ENCODE results near the gene AGBL1. TPM values are rescaled to one million over a fixed set of nuclear protein-coding genes. Genes with fewer than 3 reads are reported as not detected.

The AGBL1 gene
- total RNA-seq, 2 donors from 2014 or later = not detected

DNA sequence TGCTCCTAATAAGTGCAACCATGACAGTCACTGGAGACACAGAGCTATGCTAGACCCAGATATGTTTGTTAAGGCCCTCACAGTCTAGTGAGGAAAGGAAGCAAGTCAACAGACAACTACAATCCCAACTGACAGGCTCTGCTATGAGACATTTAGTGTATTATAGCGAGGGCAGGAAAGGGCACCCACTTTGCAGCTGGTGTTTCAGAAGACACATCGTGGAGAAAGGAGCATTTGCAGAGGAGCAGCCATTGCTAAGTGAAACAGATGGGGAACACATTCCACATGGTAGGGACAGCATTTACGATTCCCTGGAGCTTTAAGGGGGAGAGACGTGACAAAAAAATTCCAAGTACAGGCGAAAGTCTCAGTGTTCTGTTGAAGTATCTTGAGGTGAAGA lies 685.6 kb downstream of the AGBL1 start:
- Histone ChIP-seq H3K4me3 (no peak overlapping the region), H3K36me3 (replicated peaks in 1 of 2; ENCODE audit: insufficient read depth in 1 of 2, low read depth in 2 of 2) (no peaks in the 10 kb centered on the region), H3K9me3 (no peaks in the 10 kb centered on the region), H3K4me1 (no peaks in the 10 kb centered on the region), H3K27ac (no peak overlapping the region), H3K27me3 (no peaks in the 10 kb centered on the region)
- DNase-seq (no peak), ATAC-seq (no peak)
- 55 to 56% methylated on average over 5 of the region's 5 CpGs for WGBS, 2 donors
- no peak for TF ChIP-seq POLR2A (IDR thresholded peaks at IDR 0.05)
- TF ChIP-seq, protein P1, sequence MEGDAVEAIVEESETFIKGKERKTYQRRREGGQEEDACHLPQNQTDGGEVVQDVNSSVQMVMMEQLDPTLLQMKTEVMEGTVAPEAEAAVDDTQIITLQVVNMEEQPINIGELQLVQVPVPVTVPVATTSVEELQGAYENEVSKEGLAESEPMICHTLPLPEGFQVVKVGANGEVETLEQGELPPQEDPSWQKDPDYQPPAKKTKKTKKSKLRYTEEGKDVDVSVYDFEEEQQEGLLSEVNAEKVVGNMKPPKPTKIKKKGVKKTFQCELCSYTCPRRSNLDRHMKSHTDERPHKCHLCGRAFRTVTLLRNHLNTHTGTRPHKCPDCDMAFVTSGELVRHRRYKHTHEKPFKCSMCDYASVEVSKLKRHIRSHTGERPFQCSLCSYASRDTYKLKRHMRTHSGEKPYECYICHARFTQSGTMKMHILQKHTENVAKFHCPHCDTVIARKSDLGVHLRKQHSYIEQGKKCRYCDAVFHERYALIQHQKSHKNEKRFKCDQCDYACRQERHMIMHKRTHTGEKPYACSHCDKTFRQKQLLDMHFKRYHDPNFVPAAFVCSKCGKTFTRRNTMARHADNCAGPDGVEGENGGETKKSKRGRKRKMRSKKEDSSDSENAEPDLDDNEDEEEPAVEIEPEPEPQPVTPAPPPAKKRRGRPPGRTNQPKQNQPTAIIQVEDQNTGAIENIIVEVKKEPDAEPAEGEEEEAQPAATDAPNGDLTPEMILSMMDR (IDR thresholded peaks at IDR 0.05) = no peak
- intact Hi-C loops (cut with DNase I) = no loop called here

DNA sequence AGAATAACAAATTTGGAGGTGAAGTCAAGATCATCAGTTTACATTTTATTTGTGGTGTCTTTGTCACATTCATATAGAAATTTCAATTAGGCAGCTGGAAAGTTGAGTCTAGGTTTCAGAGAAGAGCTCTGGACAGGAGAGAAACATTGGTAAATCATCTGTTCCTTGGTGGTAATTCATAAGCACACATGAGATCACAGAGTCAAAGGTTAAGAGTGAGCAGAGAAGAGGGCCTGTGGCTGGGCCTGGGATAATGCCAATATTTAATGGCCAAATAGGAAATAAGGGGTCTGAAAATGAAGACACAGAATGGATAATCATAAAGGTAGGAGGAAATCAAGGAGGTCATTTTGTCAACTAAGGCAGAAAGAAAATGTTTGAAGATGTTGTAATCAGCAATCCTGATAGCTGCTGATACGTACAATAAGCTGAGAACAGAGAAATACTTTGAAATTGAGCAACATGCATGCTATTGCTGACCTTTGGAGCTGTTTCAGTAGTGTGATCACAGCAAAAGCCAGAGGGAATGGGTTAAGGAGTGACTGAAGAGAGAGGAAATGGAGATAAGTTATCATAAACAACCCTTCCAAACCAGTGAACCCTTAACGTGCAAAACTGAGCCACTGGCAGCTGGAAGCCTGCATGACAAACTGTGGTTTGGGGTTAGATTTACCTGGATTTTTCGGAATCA lies 692.8 kb downstream of the AGBL1 start:
- Histone ChIP-seq H3K4me3 (no peak overlapping the region), H3K27me3 (no peaks in the 10 kb centered on the region), H3K27ac (no peak overlapping the region), H3K4me1 (no peaks in the 10 kb centered on the region), H3K9me3 (no peaks in the 10 kb centered on the region), H3K36me3 (replicated peaks in 1 of 2; ENCODE audit: insufficient read depth in 1 of 2, low read depth in 2 of 2) (no peaks in the 10 kb centered on the region)
- TF ChIP-seq, protein P1 (IDR thresholded peaks at IDR 0.05) = no peak
- no peak for TF ChIP-seq POLR2A (IDR thresholded peaks at IDR 0.05)
- ATAC-seq (no peak), DNase-seq (no peak)
- WGBS, 2 donors = 44 to 45% methylated on average over 3 of the region's 3 CpGs
- intact Hi-C loops (cut with DNase I) = no loop called here

DNA sequence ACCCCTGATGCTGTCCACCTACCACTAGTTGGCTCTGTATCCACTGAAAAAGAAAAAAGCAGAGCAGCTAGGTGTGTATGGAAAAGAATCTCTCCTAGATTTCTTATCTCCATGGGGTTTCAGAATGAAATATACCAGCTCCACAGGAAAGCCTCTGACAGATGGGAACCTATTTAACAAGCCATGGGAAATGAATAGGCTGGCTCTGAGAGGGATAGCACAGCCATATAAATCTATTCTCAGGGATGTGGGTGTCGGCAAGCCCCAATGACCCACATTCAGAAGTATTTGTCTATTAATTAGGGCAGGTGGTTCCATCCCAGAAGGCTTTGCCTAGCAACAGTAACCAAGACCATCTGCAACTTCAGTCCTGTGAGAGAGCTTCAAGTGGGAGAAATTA lies 694.1 kb downstream of the AGBL1 start:
- Histone ChIP-seq H3K27me3 (no peaks in the 10 kb centered on the region), H3K4me1 (no peaks in the 10 kb centered on the region), H3K4me3 (no peak overlapping the region), H3K27ac (no peak overlapping the region), H3K36me3 (replicated peaks in 1 of 2; ENCODE audit: insufficient read depth in 1 of 2, low read depth in 2 of 2) (no peaks in the 10 kb centered on the region), H3K9me3 (no peaks in the 10 kb centered on the region)
- 63 to 91% methylated on average over 1 of the region's 1 CpG for WGBS, 2 donors
- no peak for TF ChIP-seq POLR2A (IDR thresholded peaks at IDR 0.05)
- TF ChIP-seq, protein P1 (IDR thresholded peaks at IDR 0.05) = no peak
- ATAC-seq (no peak), DNase-seq (no peak)
- intact Hi-C loops (cut with DNase I) = no loop called here

DNA sequence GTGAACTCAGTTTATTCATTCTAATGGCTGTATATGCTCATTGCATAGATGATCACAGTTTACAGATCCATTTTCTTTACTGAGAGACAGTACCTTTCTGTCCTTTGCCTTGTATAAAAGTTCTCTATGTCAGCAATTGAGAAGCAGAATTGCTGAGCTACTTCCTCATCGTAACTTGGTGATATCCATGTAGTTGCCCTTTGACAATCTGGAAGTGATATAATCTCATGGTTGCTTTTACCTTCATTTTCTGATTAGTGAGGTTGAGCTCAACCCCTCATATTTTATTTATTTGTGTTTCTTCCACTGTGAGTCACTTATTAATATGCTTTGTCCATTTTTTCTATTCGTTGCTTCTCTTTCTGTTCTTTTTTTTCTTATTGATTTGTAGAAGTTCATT lies 696.5 kb downstream of the AGBL1 start:
- WGBS, 2 donors = 59 to 65% methylated on average over 2 of the region's 2 CpGs
- no peak for TF ChIP-seq POLR2A (IDR thresholded peaks at IDR 0.05)
- TF ChIP-seq, protein P1 (IDR thresholded peaks at IDR 0.05) = no peak
- no peak overlapping the region for H3K4me3 ChIP-seq
- H3K9me3 ChIP-seq = no peaks in the 10 kb centered on the region
- no peaks in the 10 kb centered on the region for H3K36me3 ChIP-seq (replicated peaks in 1 of 2; ENCODE audit: insufficient read depth in 1 of 2, low read depth in 2 of 2)
- ATAC-seq = no peak
- intact Hi-C loops (cut with DNase I) = no loop called here
- no peak for DNase-seq
- no peak overlapping the region for H3K27ac ChIP-seq
- H3K4me1 ChIP-seq = no peaks in the 10 kb centered on the region
- H3K27me3 ChIP-seq = no peaks in the 10 kb centered on the region

DNA sequence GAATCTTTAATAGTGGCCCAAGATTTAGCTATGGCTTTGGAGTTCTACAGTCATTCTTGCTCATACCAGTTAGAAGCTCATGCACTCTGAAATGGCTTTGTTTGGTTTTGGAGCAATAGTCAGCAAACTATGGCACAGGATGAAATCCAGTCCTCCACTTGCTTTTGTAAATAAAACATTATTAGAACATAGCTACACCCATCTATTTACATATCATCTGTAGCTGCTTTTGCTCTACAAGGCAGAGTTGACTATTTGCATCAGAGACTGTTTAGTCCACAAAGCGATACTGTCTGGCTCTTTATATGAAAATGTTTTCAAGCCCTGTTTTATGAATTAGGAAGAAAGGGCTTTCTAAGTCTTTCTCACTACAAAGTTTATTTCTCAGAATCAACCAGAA lies 716.9 kb downstream of the AGBL1 start:
- Histone ChIP-seq H3K27ac (no peak overlapping the region), H3K27me3 (no peaks in the 10 kb centered on the region), H3K9me3 (no peaks in the 10 kb centered on the region), H3K4me3 (no peak overlapping the region), H3K36me3 (replicated peaks in 1 of 2; ENCODE audit: insufficient read depth in 1 of 2, low read depth in 2 of 2) (no peaks in the 10 kb centered on the region), H3K4me1 (no peaks in the 10 kb centered on the region)
- TF ChIP-seq POLR2A (IDR thresholded peaks at IDR 0.05) = no peak
- TF ChIP-seq, protein P1 (IDR thresholded peaks at IDR 0.05) = no peak
- DNase-seq (no peak), ATAC-seq (no peak)
- intact Hi-C loops (cut with DNase I) = no loop called here
- WGBS, 2 donors = 84 to 95% methylated on average over 1 of the region's 1 CpG
